PFSK-1 (cell line): Measurements from ENCODE around the gene SLC13A3.

Experiments
- POLR2AphosphoS5 ChIP-seq: IDR thresholded peaks from 2 replicates; pipeline ENCODE4 v1.6.1; 2012; ENCODE audit warnings: low read depth, mild to moderate bottlenecking, control low read depth, low read length, moderate library complexity
- SIN3A ChIP-seq: IDR thresholded peaks from 2 replicates; pipeline ENCODE4 v1.6.1; 2012; ENCODE audit warnings: mild to moderate bottlenecking, low read length, moderate library complexity, borderline replicate concordance; ENCODE audit not compliant: insufficient read depth
- TF ChIP-seq, protein P1 (sequence below), 2 experiments: IDR thresholded peaks; 2 replicates each; pipeline versions ENCODE4 v1.6.1 to v1.8.0; 2011 to 2012; ENCODE audit warnings: low read depth in 2 of 2, low read length in 2 of 2, control low read depth in 1 of 2, inconsistent platforms in 1 of 2, mild to moderate bottlenecking in 1 of 2, moderate library complexity in 1 of 2; ENCODE audit not compliant: insufficient read depth in 1 of 2

DNA sequence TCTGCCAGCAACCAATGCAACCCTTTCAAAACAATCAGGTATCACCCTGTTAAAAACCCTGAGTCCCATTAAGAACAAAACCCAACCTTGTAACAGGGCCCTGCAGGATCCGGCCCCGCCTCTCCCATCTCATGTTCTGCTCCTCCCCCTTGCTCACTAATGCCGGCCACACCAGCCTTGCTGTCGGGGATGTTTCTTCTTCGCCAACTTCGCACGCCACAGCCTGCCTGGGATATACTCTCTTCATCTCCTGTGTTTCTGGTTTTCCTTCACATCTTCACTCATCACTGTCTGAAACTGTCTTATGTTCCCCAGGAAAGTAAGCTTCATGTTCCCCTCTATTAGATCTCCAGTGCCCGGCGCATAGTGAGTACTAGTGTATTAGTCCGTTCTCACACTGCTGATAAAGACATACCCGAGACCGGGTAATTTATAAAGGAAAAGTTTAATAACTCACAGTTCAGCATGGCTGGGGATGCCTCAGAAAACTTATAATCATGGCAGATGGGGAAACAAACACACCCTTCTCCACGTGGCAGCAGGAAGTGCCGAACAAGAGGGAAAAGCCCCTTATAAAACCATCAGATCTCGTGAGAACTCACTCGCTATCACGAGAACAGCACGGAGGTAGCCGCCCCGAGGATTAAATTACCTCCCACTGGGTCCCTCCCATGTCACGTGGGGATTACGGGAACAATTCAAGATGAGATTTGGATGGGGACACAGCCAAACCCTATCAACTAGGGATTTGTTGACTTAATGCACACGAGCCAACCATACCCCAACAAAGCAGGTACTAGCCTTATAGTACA lies 32.9 kb upstream of the SLC13A3 start:
- TF ChIP-seq POLR2AphosphoS5 (no peak), SIN3A (no peak)
- TF ChIP-seq, protein P1, sequence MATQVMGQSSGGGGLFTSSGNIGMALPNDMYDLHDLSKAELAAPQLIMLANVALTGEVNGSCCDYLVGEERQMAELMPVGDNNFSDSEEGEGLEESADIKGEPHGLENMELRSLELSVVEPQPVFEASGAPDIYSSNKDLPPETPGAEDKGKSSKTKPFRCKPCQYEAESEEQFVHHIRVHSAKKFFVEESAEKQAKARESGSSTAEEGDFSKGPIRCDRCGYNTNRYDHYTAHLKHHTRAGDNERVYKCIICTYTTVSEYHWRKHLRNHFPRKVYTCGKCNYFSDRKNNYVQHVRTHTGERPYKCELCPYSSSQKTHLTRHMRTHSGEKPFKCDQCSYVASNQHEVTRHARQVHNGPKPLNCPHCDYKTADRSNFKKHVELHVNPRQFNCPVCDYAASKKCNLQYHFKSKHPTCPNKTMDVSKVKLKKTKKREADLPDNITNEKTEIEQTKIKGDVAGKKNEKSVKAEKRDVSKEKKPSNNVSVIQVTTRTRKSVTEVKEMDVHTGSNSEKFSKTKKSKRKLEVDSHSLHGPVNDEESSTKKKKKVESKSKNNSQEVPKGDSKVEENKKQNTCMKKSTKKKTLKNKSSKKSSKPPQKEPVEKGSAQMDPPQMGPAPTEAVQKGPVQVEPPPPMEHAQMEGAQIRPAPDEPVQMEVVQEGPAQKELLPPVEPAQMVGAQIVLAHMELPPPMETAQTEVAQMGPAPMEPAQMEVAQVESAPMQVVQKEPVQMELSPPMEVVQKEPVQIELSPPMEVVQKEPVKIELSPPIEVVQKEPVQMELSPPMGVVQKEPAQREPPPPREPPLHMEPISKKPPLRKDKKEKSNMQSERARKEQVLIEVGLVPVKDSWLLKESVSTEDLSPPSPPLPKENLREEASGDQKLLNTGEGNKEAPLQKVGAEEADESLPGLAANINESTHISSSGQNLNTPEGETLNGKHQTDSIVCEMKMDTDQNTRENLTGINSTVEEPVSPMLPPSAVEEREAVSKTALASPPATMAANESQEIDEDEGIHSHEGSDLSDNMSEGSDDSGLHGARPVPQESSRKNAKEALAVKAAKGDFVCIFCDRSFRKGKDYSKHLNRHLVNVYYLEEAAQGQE (IDR thresholded peaks at IDR 0.05; ENCODE audit: insufficient read depth in 1 of 2, low read depth in 2 of 2, low read length in 2 of 2) = no peak
